Fibroblast of skin of left quadriceps (primary cell): ENCODE data around the gene CALCOCO1.
"Not testable (repeated sequence)": the region's sequence is repeated elsewhere in the genome, so short reads cannot be mapped to it uniquely, and the experiment has no call there.

Experiments used
- DNase-seq, 2 experiments: peaks; one replicate each; pipeline ENCODE4 v3.0.0-alpha.2; 2013; ENCODE audit warnings: low read depth in 2 of 2

CALCOCO1 gene, protein sequence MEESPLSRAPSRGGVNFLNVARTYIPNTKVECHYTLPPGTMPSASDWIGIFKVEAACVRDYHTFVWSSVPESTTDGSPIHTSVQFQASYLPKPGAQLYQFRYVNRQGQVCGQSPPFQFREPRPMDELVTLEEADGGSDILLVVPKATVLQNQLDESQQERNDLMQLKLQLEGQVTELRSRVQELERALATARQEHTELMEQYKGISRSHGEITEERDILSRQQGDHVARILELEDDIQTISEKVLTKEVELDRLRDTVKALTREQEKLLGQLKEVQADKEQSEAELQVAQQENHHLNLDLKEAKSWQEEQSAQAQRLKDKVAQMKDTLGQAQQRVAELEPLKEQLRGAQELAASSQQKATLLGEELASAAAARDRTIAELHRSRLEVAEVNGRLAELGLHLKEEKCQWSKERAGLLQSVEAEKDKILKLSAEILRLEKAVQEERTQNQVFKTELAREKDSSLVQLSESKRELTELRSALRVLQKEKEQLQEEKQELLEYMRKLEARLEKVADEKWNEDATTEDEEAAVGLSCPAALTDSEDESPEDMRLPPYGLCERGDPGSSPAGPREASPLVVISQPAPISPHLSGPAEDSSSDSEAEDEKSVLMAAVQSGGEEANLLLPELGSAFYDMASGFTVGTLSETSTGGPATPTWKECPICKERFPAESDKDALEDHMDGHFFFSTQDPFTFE

DNA sequence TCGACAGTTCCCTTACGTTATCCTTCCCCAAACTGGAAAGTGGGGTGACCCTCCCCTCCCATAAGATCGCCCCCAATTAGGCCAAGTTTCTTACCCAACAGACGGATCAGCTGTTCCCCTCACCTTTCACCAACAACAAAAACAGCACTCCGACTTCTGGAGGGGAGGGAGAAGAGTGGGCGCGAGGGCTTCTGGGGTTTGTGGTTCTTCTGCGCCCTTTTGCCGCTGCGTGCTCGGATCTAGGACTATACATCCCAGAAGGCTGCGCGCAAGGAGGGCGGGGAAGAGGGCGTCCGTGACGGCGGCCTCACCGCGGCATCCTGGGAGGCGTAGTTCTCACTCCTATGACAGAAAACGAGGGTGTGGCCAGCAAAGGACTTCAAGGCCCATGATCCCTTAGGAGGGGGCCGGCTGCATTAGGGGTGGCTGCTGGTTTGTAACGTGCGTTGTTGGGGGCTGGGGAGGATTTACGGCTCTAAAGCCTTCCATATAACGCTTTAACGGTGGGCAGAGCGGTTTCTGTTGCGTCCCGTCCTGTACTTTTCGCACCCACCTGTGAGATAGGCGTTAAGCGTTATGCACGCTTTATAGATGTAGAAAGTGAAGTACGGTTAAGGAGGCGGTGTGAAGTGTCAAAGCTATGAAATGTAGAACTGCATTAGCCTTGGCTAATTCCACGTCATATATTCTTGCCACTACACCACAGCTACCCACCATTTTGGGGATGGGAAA, at the start of gene CALCOCO1:
Gene CALCOCO1 (minus strand): TSS at position 143 of the 732 bp plus-strand sequence. CDS start 2,210 bp downstream, outside the sequence.
- DNase-seq = peak; percentile 94 to 95

GRCh38 chr12:53776872-53777271, 49.6 kb upstream of the CALCOCO1 start:
- no peak for DNase-seq

DNA sequence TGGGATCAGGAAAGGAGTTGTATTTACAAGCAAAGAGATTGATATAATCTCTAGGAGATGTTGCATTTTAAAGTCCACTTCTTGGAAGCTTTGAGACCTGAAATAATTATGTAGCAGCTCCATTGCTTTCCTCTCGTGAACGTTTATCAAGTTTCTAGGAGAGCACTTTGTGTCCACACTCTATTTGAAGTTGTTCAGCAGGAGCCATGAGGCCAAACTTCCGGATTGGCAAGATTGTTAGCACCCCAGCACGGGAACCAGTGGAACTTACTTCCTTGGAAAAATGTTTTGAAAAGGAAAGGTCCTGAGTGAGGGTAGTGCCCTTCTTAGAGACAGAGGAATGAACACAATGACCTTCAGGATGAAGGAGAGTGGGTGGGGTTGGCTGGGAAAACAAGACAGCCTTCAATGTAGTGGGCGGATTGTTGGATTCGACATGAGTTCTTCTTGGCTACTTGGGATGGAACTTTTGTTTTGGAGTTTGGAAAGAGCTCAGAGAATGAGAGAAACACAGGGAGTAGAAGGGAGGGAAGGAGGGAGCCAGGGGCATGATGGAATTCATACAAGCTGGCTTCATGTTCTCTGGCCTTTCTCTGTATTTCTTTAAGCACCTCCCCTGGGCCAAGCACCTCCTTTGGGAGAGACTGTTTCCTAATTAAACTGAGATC, 48.4 kb upstream of the CALCOCO1 start:
- no peak for DNase-seq

GRCh38 chr12:53770281-53770680, 43.0 kb upstream of the CALCOCO1 start:
- peak; percentile 97 for DNase-seq

DNA sequence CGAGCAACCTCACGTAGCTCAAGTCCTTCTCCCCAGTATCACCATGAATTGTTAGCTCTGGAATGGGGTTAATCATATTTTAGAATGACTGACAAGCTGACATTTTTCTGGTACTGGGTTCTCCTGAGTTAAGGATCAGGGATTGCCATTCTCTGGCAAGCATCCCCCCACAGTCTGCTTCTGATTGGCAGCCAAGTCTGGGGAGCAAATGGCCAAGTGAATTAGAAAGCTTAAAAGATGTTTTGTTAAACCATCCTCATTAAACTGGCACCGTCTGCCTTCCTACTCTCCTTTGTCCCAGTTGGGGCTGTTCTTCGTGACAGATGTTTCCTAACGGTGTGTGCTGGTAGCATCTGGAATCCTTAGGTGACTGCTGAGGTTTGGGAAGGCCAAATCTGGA, 41.7 kb upstream of the CALCOCO1 start:
- DNase-seq = no peak

- DNase-seq = no peak
These were observed 39.6 kb upstream of the CALCOCO1 start for GRCh38 chr12:53766881-53767280.

DNA sequence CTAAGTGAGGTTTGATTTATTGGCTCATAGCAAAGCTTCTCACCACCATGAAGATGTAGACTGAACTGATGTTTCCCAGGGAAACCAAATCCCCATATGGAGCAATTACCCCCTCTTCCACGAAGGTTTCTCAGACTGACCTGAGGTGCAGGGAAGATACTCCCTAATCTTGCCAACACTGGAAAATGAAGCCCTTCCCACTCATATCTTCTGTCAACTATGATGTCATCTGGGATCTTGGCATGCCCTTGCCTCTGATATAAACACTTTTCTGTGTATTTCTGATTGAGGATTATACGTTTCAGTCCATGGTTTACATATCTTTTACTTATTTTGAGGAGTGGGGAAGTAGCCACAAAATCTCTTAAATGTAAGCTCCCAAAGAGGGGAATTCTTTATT, 38.6 kb upstream of the CALCOCO1 start:
- no peak for DNase-seq

GRCh38 chr12:53764615-53765014, 37.4 kb upstream of the CALCOCO1 start:
- DNase-seq = no peak

GRCh38 chr12:53762793-53763192, 35.5 kb upstream of the CALCOCO1 start:
- not testable (repeated sequence) for DNase-seq

DNA sequence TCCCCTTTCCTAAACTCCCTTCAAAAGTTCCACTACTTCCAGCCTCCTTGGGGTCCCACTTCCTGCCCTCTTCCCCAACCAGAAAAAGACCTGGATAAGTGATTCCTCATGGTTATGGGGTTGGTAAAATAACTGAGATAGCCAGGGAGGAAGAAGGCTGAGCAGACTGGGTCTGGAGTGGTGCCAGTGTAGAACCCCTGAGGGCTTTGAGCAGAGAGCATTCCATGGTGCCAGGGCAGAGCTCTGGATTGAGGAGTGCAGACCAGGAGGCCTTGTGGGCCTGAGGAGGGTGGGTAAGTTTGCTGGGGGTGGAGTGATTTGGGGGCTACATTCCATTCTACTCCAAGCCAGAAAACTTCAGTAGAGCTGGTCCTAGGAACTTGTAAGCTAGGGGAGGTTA, 34.1 kb upstream of the CALCOCO1 start:
- no peak for DNase-seq

- DNase-seq = no peak
These were observed 32.0 kb upstream of the CALCOCO1 start for GRCh38 chr12:53759261-53759660.

DNA sequence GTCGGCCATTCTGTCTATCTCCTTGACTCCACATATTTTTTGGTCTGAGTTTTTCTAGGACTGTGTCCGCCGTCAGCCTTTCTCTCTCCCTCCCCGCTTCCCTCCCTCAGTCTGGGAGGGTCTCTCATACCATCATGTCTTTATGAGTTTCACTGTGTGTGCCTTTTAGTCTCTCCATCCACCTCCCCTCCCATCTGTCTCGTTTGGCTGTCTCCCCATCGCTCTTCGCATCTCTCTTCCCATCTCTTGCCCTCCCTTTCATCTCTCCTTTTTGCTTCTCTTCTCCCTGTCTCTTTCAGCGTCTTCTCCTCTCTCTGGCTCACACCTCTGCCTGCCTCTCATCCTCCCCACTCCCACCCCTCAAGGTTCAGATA, 31.5 kb upstream of the CALCOCO1 start:
- no peak for DNase-seq

DNA sequence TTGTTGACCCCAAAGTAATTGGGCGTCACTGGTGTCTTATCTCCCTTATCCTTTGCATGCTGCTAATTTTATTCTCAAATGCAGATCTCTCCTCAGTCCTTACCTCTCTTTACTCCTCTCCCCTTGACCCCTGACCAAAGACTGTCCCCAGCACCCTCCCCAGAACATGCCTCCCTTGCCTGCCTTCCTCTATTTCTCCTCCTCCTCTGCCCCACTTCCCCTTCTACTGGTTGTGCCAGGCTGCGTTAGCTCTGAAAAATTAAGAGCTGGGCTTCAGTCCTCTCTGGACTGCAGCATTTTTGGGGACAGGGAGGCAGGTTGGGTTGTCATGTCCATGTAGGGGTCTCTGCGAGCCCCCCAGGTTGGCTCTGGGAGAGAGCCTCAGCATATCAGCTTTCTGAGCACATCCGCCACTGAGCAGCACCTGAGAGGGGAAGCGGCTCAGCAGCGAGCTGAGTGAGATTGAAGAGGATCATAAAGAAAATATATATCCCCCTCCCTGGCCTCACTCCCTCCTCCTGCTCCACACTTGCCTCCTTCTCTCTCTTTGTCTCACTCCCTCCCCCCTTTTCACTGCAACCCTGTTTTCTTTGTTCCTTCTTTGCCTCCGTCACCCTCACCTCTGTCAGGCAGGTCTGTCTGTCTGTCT, 31.0 kb upstream of the CALCOCO1 start:
- DNase-seq = no peak

DNA sequence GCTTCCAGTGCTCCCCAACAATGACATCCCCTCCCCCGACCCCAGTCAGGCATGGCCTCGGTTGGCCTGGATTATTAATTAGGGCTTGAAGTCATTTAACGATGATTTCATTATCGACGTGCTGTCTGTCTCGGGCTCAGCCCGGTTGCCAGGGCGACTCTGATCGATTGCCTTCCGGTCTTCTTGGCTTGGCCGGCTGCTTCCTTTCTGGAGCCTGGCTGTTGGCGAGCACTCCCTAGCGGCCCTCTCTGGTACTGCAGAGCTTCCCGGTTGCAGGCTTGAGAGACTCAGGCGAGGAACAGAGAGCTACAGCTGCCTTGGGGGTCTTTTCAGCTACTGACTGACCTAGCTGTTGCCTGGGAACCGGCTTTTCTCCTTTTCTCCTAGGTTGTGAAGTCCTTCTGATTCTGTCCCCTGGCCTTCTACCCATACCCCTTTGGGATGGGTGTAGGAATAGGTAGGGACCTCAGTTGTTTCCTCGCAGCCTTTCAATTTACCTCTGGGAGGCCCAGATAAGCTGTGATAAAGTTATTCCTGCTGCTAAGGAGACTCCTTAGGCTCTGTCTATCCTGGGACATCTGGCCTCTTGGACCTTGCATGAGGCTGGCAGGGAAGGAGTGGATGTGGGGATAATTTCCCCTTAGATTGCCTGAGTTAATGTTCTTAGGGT, 30.0 kb upstream of the CALCOCO1 start:
- no peak for DNase-seq

DNA sequence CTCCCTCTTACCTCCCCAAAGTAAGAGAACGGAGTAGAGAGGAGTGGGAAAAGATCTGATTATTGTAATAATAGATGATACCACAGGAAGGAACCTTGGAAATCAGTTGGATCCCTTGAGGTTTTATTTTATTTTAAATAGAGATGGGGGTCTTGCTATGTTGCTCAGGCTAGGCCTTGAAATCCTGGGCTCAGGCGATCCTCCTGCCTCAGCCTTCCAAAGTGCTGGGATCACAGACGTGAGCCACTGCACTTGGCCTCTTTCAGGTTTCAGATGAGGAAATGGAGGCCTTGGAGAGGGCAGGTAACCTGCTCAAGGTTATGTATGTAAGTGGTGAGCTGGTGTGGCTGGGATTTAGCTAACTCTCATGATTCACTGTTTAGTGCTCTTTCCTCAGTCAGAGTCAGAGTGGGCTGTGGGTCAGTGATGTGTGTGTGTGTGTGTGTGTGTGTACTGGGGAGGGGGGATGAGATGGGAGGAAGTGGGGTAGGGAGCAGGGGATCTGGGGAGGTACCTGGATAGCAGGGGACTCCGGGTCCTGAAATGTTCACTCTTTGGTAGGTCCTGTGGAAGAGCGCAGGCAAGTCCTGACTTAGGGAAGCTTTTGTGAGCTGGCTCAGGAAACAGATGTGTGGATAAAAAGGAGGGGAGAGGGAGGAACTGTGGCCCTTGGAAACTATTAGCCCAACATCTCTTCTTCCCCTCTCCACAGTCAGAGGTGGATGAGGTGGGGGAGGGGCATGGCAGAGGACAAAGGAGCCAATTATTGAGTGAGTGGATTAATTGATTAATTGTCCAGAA, 29.2 kb upstream of the CALCOCO1 start:
- no peak for DNase-seq

DNA sequence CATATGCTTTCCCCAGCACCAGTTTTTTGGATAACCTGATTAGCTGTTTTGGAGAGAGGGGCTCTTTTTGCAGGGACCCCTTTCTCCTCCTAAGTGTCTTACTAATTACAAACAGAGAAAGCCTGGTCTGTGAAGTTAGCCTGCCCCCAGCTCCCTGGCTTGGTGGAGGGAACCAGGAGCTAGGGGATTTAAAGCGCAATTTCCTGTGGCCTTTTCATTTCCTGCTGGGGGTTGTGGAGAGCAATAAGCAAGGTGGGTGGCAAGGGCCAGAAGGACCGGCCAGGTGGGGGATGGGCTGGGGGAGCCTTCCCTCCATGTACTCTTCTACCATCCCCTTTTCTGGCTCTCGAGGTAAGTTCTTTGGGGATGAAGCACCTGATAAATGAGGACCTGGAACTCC, 28.6 kb upstream of the CALCOCO1 start:
- no peak for DNase-seq

GRCh38 chr12:53755451-53755891, 28.2 kb upstream of the CALCOCO1 start:
- DNase-seq = no peak

- DNase-seq = no peak
These were observed 27.5 kb upstream of the CALCOCO1 start for GRCh38 chr12:53754633-53755264.

- DNase-seq = no peak
These were observed 26.9 kb upstream of the CALCOCO1 start for GRCh38 chr12:53754188-53754585.

DNA sequence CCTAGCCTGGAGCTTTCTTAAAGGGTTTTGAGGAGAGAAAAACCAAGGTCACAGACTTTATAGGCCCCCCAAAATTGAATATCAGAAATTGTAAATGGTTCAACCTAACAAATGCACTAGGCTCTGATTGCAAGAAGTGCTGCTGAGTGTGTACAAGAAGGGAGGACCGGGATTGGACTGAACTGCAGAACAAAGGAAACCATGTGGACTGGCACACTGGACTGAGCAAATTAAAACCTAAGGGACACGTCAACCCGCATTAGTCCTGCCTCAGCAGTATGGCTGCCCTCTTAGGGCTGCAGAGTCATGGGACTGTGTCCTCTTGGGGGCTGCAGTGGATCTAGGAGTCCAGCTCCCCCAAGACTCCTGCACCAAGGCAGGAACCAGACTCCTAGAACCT, 25.4 kb upstream of the CALCOCO1 start:
- no peak for DNase-seq
